Measurements from ENCODE around the gene RGS14.

RGS14 gene

GRCh38 chr5:177385720-177386119 lies 28.0 kb downstream of the RGS14 start:
- no peak overlapping the region for H3K4me3 ChIP-seq (ENCODE audit: low read depth, low read length)
- TF ChIP-seq, protein P1, sequence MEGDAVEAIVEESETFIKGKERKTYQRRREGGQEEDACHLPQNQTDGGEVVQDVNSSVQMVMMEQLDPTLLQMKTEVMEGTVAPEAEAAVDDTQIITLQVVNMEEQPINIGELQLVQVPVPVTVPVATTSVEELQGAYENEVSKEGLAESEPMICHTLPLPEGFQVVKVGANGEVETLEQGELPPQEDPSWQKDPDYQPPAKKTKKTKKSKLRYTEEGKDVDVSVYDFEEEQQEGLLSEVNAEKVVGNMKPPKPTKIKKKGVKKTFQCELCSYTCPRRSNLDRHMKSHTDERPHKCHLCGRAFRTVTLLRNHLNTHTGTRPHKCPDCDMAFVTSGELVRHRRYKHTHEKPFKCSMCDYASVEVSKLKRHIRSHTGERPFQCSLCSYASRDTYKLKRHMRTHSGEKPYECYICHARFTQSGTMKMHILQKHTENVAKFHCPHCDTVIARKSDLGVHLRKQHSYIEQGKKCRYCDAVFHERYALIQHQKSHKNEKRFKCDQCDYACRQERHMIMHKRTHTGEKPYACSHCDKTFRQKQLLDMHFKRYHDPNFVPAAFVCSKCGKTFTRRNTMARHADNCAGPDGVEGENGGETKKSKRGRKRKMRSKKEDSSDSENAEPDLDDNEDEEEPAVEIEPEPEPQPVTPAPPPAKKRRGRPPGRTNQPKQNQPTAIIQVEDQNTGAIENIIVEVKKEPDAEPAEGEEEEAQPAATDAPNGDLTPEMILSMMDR (IDR thresholded peaks at IDR 0.05; ENCODE audit: low read depth, low read length) = no peak
- in situ Hi-C loops (cut with HindIII; ENCODE audit: low sequenced_read_pairs) = no loop called here
- DNase-seq (ENCODE audit: low read depth, low spot score) = no peak

DNA sequence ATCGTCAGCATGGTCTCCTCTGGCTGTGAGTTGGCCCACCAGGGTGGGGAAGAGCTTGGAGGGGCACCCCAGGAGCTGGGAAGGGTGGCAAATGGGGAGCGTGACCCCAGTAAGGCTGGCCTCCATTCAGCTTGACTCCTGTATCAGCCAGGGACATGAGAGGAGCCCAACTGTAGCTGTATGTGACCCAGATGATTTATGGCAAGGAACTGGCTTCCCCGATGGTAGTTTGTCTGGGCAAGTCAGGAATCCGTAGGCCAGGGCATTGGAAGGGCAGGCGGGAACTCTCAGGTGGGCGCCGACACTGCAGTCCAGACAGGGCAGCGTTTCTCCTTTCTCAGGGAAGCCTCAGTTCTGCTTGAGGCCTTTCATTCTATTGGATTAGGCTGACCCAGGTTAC lies 28.8 kb downstream of the RGS14 start:
- in situ Hi-C loops (cut with HindIII; ENCODE audit: low sequenced_read_pairs) = no loop called here
- DNase-seq (ENCODE audit: low read depth, low spot score) = no peak
- TF ChIP-seq, protein P1 (IDR thresholded peaks at IDR 0.05; ENCODE audit: low read depth, low read length) = no peak
- no peak overlapping the region for H3K4me3 ChIP-seq (ENCODE audit: low read depth, low read length)

- no peak for DNase-seq (ENCODE audit: low read depth, low spot score)
- in situ Hi-C loops (cut with HindIII; ENCODE audit: low sequenced_read_pairs) = no loop called here
- TF ChIP-seq, protein P1 (IDR thresholded peaks at IDR 0.05; ENCODE audit: low read depth, low read length) = no peak
- H3K4me3 ChIP-seq (ENCODE audit: low read depth, low read length) = no peak overlapping the region
Observed at GRCh38 chr5:177387405-177387804, 29.7 kb downstream of the RGS14 start.

- DNase-seq (ENCODE audit: low read depth, low spot score) = no peak
- in situ Hi-C loops (cut with HindIII; ENCODE audit: low sequenced_read_pairs) = no loop called here
- no peak overlapping the region for H3K4me3 ChIP-seq (ENCODE audit: low read depth, low read length)
- TF ChIP-seq, protein P1 (IDR thresholded peaks at IDR 0.05; ENCODE audit: low read depth, low read length) = no peak
Observed at GRCh38 chr5:177388521-177389052, 30.9 kb downstream of the RGS14 start.

DNA sequence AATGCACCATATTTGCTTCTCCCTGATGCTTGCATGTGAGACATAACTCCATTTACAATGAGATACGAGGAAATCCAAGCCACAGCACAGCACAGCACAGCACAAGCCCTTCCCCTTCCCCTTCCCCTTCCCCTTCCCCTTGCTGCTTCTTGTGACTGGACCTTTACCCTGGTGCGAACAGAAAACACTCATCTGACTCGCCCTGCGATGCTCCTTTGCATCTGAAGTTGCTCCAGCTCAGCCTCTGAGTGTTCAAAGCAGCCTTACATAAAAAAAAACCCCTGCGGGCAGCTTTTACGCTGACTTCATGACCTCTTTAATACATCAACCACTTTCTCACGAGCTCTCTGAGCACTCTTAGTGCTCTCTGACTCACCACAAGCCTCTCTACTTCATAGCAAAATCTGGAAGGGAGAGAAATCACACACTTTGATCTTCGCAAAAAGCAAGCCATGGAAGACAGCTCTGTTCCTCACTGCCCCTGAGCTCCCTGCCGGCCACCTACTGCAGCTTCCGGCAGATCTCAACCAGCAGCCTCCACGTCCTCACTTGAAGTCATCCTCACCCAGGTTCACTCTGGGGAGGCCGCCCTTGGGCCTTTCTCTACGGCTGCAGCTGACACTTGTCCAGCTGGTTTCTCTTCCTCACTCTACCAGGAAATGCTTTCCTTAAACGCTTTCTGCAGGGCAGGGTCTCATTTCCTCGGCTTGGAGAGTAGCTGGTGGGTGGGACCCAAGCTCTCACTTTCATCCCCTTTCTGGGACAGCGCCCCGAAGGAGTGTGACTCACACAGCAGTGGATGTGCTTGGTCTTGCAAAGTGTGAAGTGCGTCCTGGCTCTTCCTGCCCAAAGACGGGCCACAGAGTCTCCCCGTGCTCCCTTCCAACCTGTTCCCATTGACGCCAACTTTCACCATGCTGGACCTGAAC lies 31.8 kb downstream of the RGS14 start:
- peak; percentile 94 for DNase-seq (ENCODE audit: low read depth, low spot score)
- TF ChIP-seq, protein P1 (IDR thresholded peaks at IDR 0.05; ENCODE audit: low read depth, low read length) = no peak
- no peak overlapping the region for H3K4me3 ChIP-seq (ENCODE audit: low read depth, low read length)
- in situ Hi-C loops (cut with HindIII; ENCODE audit: low sequenced_read_pairs) = no loop called here

- H3K4me3 ChIP-seq (ENCODE audit: low read depth, low read length) = no peak overlapping the region
- in situ Hi-C loops (cut with HindIII; ENCODE audit: low sequenced_read_pairs) = no loop called here
Observed at GRCh38 chr5:177390363-177391300, 32.9 kb downstream of the RGS14 start.

More at GRCh38 chr5:177390363-177391300, 32.9 kb downstream of the RGS14 start:
- TF ChIP-seq, protein P1 (IDR thresholded peaks at IDR 0.05; ENCODE audit: low read depth, low read length) = peak; percentile 90
- DNase-seq (ENCODE audit: low read depth, low spot score) = peak; percentile 82

Data from astrocyte of the spinal cord (primary cell).